HG03558 (cell line): Measurements from ENCODE around the gene MLST8.
A peak's percentile ranks its signal among the peaks of the same experiment; 100 is the strongest.
"Not testable (repeated sequence)": the region's sequence is repeated elsewhere in the genome, so short reads cannot be mapped to it uniquely, and the experiment has no call there.

Experiments
- ATAC-seq: cut with Tn5 transposase; IDR thresholded peaks from one replicate; pipeline ENCODE4 v1.9.1; 2021; ENCODE audit warnings: moderate number of reproducible peaks; ENCODE audit not compliant: unreplicated experiment; ENCODE audit errors: extremely low read depth

The MLST8 gene

GRCh38 chr16:2238838-2239675 is 33.8 kb downstream of the MLST8 start:
- no peak for ATAC-seq

GRCh38 chr16:2240331-2240730 is 35.1 kb downstream of the MLST8 start:
- ATAC-seq, result not testable (repeated sequence)

- no peak for ATAC-seq
These were observed 37.3 kb downstream of the MLST8 start for GRCh38 chr16:2242598-2242997.

GRCh38 chr16:2243031-2243528 is 37.8 kb downstream of the MLST8 start:
- ATAC-seq, result no peak

- no peak for ATAC-seq
These were observed 38.5 kb downstream of the MLST8 start for GRCh38 chr16:2243781-2244180.

- ATAC-seq, result no peak
These were observed 39.0 kb downstream of the MLST8 start for GRCh38 chr16:2244301-2244700.

GRCh38 chr16:2244926-2245795 is 39.9 kb downstream of the MLST8 start:
- ATAC-seq, result no peak

GRCh38 chr16:2246301-2246885 is 41.1 kb downstream of the MLST8 start:
- no peak for ATAC-seq

- no peak for ATAC-seq
These were observed 45.5 kb downstream of the MLST8 start for GRCh38 chr16:2250652-2251295.

GRCh38 chr16:2251296-2252111 is 46.2 kb downstream of the MLST8 start, which contains the start of gene ECI1:
Gene ECI1 (minus strand): TSS chr16:2251587. CDS start chr16:2251566, 21 bp downstream.
- ATAC-seq, result peak; percentile 71

GRCh38 chr16:2252806-2253148 is 47.5 kb downstream of the MLST8 start:
- ATAC-seq, result no peak

GRCh38 chr16:2253293-2253692 is 48.0 kb downstream of the MLST8 start:
- ATAC-seq, result no peak

GRCh38 chr16:2256531-2257140 is 51.4 kb downstream of the MLST8 start:
- no peak for ATAC-seq

- no peak for ATAC-seq
These were observed 52.5 kb downstream of the MLST8 start for GRCh38 chr16:2257726-2258125.

- ATAC-seq, result not testable (repeated sequence)
These were observed 53.3 kb downstream of the MLST8 start for GRCh38 chr16:2258530-2258929.
